Panc1 (cell line): ENCODE data around the gene PIP4K2C. TPM values are rescaled to one million over a fixed set of nuclear protein-coding genes. Genes with fewer than 3 reads are reported as not detected.
"Not testable (repeated sequence)": the region's sequence is repeated elsewhere in the genome, so short reads cannot be mapped to it uniquely, and the experiment has no call there.

ENCODE experiments used
- ATAC-seq: fragments of 200-7000 bp; cut with Tn5 transposase; 2 replicates; pipeline ENCODE4 v1.9.1; 2020; ENCODE audit warnings: mild to moderate bottlenecking, moderate library complexity
- BruUV-seq: library from RNA; stranded (reverse); fragments of 400-500 nt; replicated peaks from 2 replicates; lab custom pipeline; 2021; lab: Mats Ljungman, UMichigan
- CTCF ChIA-PET: fragments of 300-600 bp; sonication (Branson Sonifier 250); formaldehyde crosslinking; loops from one replicate; lab custom pipeline; 2022; ENCODE audit warnings: antibody characterized with exemption; lab: Charles Lee
- POLR2A ChIA-PET: fragments of 300-600 bp; sonication (Branson Sonifier 250); formaldehyde crosslinking; loops from one replicate; lab custom pipeline; 2022; ENCODE audit warnings: antibody characterized with exemption; lab: Charles Lee
- DNase-seq: peaks from one replicate; pipeline ENCODE4 v3.0.0-alpha.2; 2010; ENCODE audit warnings: low read depth, low spot score
- H3K27ac ChIP-seq: 2 replicates; pipeline ENCODE4 v1.5.1; 2011; ENCODE audit warnings: mild to moderate bottlenecking, low read length, inconsistent platforms
- H3K27me3 ChIP-seq: fragments of 200-500 bp; sonication (Bioruptor generic); 2 replicates; pipeline ENCODE4 v1.6.0; 2014; ENCODE audit warnings: low read length, inconsistent platforms; ENCODE audit not compliant: control insufficient read depth, insufficient read depth
- H3K36me3 ChIP-seq: fragments of 200-500 bp; sonication (Bioruptor generic); 2 replicates; pipeline ENCODE4 v1.5.1; 2014; ENCODE audit warnings: inconsistent platforms, mild to moderate bottlenecking, low read length, moderate library complexity; ENCODE audit not compliant: control insufficient read depth, insufficient read depth
- H3K4me1 ChIP-seq: 2 replicates; pipeline ENCODE4 v1.5.1; 2011; ENCODE audit warnings: inconsistent platforms, mild to moderate bottlenecking, low read length, moderate library complexity; ENCODE audit not compliant: control insufficient read depth, insufficient read depth
- H3K4me3 ChIP-seq, 2 experiments: 2 replicates each; pipeline ENCODE4 v1.5.1; 2011 to 2012; ENCODE audit warnings: low read depth in 2 of 2, low read length in 2 of 2, mild to moderate bottlenecking in 2 of 2, inconsistent platforms in 1 of 2, moderate library complexity in 1 of 2
- H3K9me3 ChIP-seq: fragments of 200-500 bp; sonication (Bioruptor generic); 2 replicates; pipeline ENCODE4 v1.5.1; 2014; ENCODE audit warnings: low read depth, mild to moderate bottlenecking, inconsistent platforms, low read length, moderate library complexity; ENCODE audit not compliant: control insufficient read depth, insufficient read depth
- POLR2AphosphoS5 ChIP-seq: IDR thresholded peaks from 2 replicates; pipeline ENCODE4 v1.6.1; 2012; ENCODE audit warnings: mild to moderate bottlenecking, low read depth, low read length, moderate library complexity
- SIN3A ChIP-seq: IDR thresholded peaks from 2 replicates; pipeline ENCODE4 v1.6.1; 2012; ENCODE audit warnings: low read depth, mild to moderate bottlenecking, low read length, moderate library complexity, borderline replicate concordance; ENCODE audit not compliant: insufficient read depth
- TCF7L2 ChIP-seq: IDR thresholded peaks from 2 replicates; pipeline ENCODE4 v1.6.1; 2011; ENCODE audit warnings: mild to moderate bottlenecking, low read depth, low read length, inconsistent platforms
- in situ Hi-C: cut with HindIII; loops from 2 replicates; pipeline ENCODE4 v1.10.0; 2016; ENCODE audit warnings: low sequenced_read_pairs, low pct_unique_long_range_greater_than_20kb
- intact Hi-C: fragments of 100-400 bp; cut with micrococcal nuclease; formaldehyde crosslinking; loops from one replicate; pipeline ENCODE4 v1.10.0; 2022; ENCODE audit not compliant: unreplicated experiment
- total RNA-seq: library from RNA; stranded (reverse); gene quantifications from one replicate; pipeline ENCODE4 v1.2.1, GENCODE V29; 2021; ENCODE audit not compliant: unreplicated experiment
- TF ChIP-seq, protein P1 (sequence below), 2 experiments: IDR thresholded peaks; 2 replicates each; pipeline ENCODE4 v1.6.1; 2011 to 2012; ENCODE audit warnings: low read depth in 2 of 2, control low read depth in 1 of 2, low read length in 1 of 2, mild to moderate bottlenecking in 1 of 2, moderate library complexity in 1 of 2; ENCODE audit not compliant: insufficient read depth in 1 of 2
- TF ChIP-seq, protein P2 (sequence below): fragments of 450-650 bp; IDR thresholded peaks from 2 replicates; pipeline ENCODE4 v1.5.1; 2017; ENCODE audit warnings: mild to moderate bottlenecking

PIP4K2C gene
- total RNA-seq, 1 experiment from 2014 or later = 62.6 TPM

DNA sequence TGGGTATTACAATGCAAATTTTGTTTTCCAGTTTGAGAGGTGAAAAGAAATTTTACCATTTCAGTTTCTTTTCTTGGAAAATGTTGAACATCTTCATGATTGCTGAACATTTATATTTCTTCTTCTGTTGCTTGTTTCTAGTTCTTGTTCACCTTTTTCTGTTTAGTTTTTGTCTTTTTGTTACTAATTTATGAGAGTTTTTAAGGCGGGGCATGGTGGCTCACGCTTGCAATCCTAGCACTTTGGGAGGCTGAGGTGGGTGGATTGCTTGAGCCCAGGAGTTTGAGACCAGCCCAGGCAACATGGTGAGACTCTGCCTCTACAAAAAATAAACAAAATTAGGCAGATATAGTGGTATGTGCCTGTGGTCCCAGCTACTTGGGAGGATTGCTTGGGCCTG is 30.5 kb upstream of the PIP4K2C start:
- DNase-seq (no peak), ATAC-seq (no peak)
- Histone ChIP-seq H3K36me3 (no peaks in the 10 kb centered on the region), H3K27ac (no peak overlapping the region), H3K9me3 (no peaks in the 10 kb centered on the region), H3K4me3 (no peak overlapping the region), H3K4me1 (no peaks in the 10 kb centered on the region), H3K27me3 (no peaks in the 10 kb centered on the region)
- in situ Hi-C loops = no loop called here
- ChIA-PET POLR2A (no interaction called here), CTCF (no interaction called here)
- TF ChIP-seq, protein P1, sequence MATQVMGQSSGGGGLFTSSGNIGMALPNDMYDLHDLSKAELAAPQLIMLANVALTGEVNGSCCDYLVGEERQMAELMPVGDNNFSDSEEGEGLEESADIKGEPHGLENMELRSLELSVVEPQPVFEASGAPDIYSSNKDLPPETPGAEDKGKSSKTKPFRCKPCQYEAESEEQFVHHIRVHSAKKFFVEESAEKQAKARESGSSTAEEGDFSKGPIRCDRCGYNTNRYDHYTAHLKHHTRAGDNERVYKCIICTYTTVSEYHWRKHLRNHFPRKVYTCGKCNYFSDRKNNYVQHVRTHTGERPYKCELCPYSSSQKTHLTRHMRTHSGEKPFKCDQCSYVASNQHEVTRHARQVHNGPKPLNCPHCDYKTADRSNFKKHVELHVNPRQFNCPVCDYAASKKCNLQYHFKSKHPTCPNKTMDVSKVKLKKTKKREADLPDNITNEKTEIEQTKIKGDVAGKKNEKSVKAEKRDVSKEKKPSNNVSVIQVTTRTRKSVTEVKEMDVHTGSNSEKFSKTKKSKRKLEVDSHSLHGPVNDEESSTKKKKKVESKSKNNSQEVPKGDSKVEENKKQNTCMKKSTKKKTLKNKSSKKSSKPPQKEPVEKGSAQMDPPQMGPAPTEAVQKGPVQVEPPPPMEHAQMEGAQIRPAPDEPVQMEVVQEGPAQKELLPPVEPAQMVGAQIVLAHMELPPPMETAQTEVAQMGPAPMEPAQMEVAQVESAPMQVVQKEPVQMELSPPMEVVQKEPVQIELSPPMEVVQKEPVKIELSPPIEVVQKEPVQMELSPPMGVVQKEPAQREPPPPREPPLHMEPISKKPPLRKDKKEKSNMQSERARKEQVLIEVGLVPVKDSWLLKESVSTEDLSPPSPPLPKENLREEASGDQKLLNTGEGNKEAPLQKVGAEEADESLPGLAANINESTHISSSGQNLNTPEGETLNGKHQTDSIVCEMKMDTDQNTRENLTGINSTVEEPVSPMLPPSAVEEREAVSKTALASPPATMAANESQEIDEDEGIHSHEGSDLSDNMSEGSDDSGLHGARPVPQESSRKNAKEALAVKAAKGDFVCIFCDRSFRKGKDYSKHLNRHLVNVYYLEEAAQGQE (IDR thresholded peaks at IDR 0.05; ENCODE audit: insufficient read depth in 1 of 2, low read depth in 2 of 2, low read length in 1 of 2) = no peak
- TF ChIP-seq SIN3A = no peak
- TF ChIP-seq, protein P2, sequence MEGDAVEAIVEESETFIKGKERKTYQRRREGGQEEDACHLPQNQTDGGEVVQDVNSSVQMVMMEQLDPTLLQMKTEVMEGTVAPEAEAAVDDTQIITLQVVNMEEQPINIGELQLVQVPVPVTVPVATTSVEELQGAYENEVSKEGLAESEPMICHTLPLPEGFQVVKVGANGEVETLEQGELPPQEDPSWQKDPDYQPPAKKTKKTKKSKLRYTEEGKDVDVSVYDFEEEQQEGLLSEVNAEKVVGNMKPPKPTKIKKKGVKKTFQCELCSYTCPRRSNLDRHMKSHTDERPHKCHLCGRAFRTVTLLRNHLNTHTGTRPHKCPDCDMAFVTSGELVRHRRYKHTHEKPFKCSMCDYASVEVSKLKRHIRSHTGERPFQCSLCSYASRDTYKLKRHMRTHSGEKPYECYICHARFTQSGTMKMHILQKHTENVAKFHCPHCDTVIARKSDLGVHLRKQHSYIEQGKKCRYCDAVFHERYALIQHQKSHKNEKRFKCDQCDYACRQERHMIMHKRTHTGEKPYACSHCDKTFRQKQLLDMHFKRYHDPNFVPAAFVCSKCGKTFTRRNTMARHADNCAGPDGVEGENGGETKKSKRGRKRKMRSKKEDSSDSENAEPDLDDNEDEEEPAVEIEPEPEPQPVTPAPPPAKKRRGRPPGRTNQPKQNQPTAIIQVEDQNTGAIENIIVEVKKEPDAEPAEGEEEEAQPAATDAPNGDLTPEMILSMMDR = no peak
- TF ChIP-seq POLR2AphosphoS5 = no peak
- TF ChIP-seq TCF7L2 = no peak
- no TSS peak for BruUV-seq
- intact Hi-C loops = no loop called here

DNA sequence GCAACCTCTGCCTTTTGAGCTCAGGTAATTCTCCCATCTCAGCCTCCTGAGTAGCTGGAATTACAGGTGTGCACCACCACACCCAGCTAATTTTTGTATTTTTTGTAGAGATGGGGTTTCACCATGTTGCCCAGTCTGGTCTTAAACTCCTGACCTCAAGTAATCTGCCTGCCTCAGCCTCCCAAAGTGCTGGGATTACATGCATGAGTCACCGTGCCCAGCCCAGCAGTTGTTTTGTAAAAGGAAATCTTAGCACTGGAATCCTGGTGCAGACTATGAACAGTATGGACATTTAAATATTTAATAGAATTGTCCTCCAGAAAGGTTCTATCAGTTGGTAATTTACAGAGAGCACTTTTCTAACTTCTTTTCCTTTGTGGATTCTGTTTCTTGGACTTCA is 29.9 kb upstream of the PIP4K2C start:
- H3K27me3 ChIP-seq, CTCF ChIA-PET, H3K9me3 ChIP-seq, ATAC-seq, H3K4me3 ChIP-seq, POLR2A ChIA-PET, H3K36me3 ChIP-seq, H3K27ac ChIP-seq, intact Hi-C loops, DNase-seq, H3K4me1 ChIP-seq, BruUV-seq, in situ Hi-C loops: not testable (repeated sequence)

DNA sequence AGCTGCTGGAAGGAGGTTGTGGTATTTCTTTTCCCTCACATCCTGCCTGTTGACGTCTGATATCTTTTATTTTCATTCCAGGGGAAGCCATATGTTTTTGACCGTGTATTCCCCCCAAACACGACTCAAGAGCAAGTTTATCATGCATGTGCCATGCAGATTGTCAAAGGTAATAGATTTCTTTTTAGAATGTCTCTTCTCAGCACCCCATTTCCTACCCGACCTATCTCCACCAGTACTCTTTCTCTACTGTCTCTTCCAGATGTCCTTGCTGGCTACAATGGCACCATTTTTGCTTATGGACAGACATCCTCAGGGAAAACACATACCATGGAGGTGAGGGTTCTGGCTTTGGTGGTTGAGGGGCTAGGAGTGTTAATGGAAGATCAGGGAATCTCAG is 27.6 kb upstream of the PIP4K2C start:
- no peaks in the 10 kb centered on the region for H3K9me3 ChIP-seq
- TF ChIP-seq, protein P2 = no peak
- TF ChIP-seq TCF7L2 (no peak), POLR2AphosphoS5 (no peak), SIN3A (no peak)
- TF ChIP-seq, protein P1 (IDR thresholded peaks at IDR 0.05; ENCODE audit: insufficient read depth in 1 of 2, low read depth in 2 of 2, low read length in 1 of 2) = no peak
- DNase-seq (no peak), ATAC-seq (no peak)
- in situ Hi-C loops = no loop called here
- no peak overlapping the region for H3K4me3 ChIP-seq
- ChIA-PET POLR2A (no interaction called here), CTCF (no interaction called here)
- H3K27me3 ChIP-seq = no peaks in the 10 kb centered on the region
- no TSS peak for BruUV-seq
- H3K27ac ChIP-seq = no peak overlapping the region
- intact Hi-C loops = no loop called here
- no peaks in the 10 kb centered on the region for H3K4me1 ChIP-seq
- H3K36me3 ChIP-seq = no peaks in the 10 kb centered on the region
